GM12878 (cell line): ENCODE results near the gene OR14I1. TPM values are rescaled to one million over a fixed set of nuclear protein-coding genes. Genes with fewer than 3 reads are reported as not detected.

ENCODE experiments used
- BMI1 ChIP-seq: fragments of 450-650 bp; IDR thresholded peaks from 2 replicates; pipeline ENCODE4 v1.6.1; 2016; ENCODE audit warnings: mild to moderate bottlenecking, moderate library complexity, borderline replicate concordance
- CEBPB ChIP-seq, 2 experiments: fragments of 150-350 bp in 1 of 2; IDR thresholded peaks; 2 replicates each; pipeline ENCODE4 v1.6.1; 2012 to 2014; ENCODE audit warnings: low read depth in 2 of 2, low read length in 2 of 2, borderline replicate concordance in 1 of 2, inconsistent platforms in 1 of 2
- CHD2 ChIP-seq: IDR thresholded peaks from 2 replicates; pipeline ENCODE4 v1.6.1; 2011; ENCODE audit warnings: low read depth, low read length, improper control_type of control experiment, borderline replicate concordance
- CHD4 ChIP-seq: fragments of 200-600 bp; sonication (generic); IDR thresholded peaks from 2 replicates; pipeline ENCODE4 v1.6.1; 2016; ENCODE audit warnings: mild to moderate bottlenecking
- CREM ChIP-seq: IDR thresholded peaks from 2 replicates; pipeline ENCODE4 v1.6.1; 2014; ENCODE audit warnings: antibody characterized with exemption, low read depth
- FOS ChIP-seq: IDR thresholded peaks from 3 replicates; pipeline ENCODE4 v1.6.1; 2011; ENCODE audit warnings: borderline replicate concordance; ENCODE audit not compliant: insufficient read length; ENCODE audit errors: extremely low read depth
- FOXK2 ChIP-seq: fragments of 450-650 bp; IDR thresholded peaks from 2 replicates; pipeline ENCODE4 v1.6.1; 2017; ENCODE audit warnings: mild to moderate bottlenecking, moderate library complexity
- HDAC2 ChIP-seq: fragments of 200-600 bp; sonication (generic); IDR thresholded peaks from 2 replicates; pipeline ENCODE4 v1.6.1; 2017
- IKZF1 ChIP-seq: fragments of 450-650 bp; conservative IDR thresholded peaks from 2 replicates; pipeline ENCODE4 v1.6.1; 2017; ENCODE audit warnings: antibody characterized with exemption, mild to moderate bottlenecking
- JUND ChIP-seq: IDR thresholded peaks from 2 replicates; pipeline ENCODE4 v1.6.1; 2012; ENCODE audit warnings: low read depth, mild to moderate bottlenecking, low read length, improper control_type of control experiment, moderate library complexity
- LARP7 ChIP-seq: fragments of 450-650 bp; IDR thresholded peaks from 2 replicates; pipeline ENCODE4 v1.6.1; 2017; ENCODE audit warnings: mild to moderate bottlenecking
- MXI1 ChIP-seq: fragments of 150-350 bp; IDR thresholded peaks from 2 replicates; pipeline ENCODE4 v1.6.1; 2011; ENCODE audit warnings: low read depth, mild to moderate bottlenecking, inconsistent platforms, low read length, improper control_type of control experiment
- PKNOX1 ChIP-seq: fragments of 450-650 bp; IDR thresholded peaks from 2 replicates; pipeline ENCODE4 v1.6.1; 2016; ENCODE audit warnings: mild to moderate bottlenecking
- RBBP5 ChIP-seq: fragments of 200-600 bp; sonication (generic); conservative IDR thresholded peaks from 2 replicates; pipeline ENCODE4 v1.6.1; 2016
- SMAD5 ChIP-seq: IDR thresholded peaks from 2 replicates; pipeline ENCODE4 v1.6.1; 2016; ENCODE audit warnings: antibody characterized with exemption, low read depth
- SMARCA5 ChIP-seq: fragments of 450-650 bp; IDR thresholded peaks from 2 replicates; pipeline ENCODE4 v1.6.1; 2017; ENCODE audit warnings: mild to moderate bottlenecking
- SPI1 ChIP-seq: IDR thresholded peaks from 2 replicates; pipeline ENCODE4 v1.6.1; 2011; ENCODE audit warnings: low read depth, mild to moderate bottlenecking, low read length, moderate library complexity, borderline replicate concordance; ENCODE audit not compliant: insufficient read depth
- STAT3 ChIP-seq: IDR thresholded peaks from 2 replicates; pipeline ENCODE4 v1.6.1; 2011; ENCODE audit warnings: low read depth, low read length, improper control_type of control experiment
- SUPT20H ChIP-seq: IDR thresholded peaks from 2 replicates; pipeline ENCODE4 v1.6.1; 2011; ENCODE audit warnings: low read depth, mild to moderate bottlenecking, low read length, moderate library complexity, borderline replicate concordance; ENCODE audit not compliant: control insufficient read depth
- YBX1 ChIP-seq: fragments of 450-650 bp; IDR thresholded peaks from 2 replicates; pipeline ENCODE4 v1.6.1; 2016; ENCODE audit warnings: antibody characterized with exemption
- ZNF24 ChIP-seq: fragments of 450-650 bp; IDR thresholded peaks from 2 replicates; pipeline ENCODE4 v1.6.1; 2017; ENCODE audit warnings: antibody characterized with exemption, mild to moderate bottlenecking
- polyA plus RNA-seq, 11 experiments: library from polyadenylated mRNA; depleted of rRNA in 4 of 11; unstranded in 6 of 11; stranded (reverse) in 5 of 11; fragments of >200 nt; fragmentation: Nextera tagmentation in 4 of 11; fragmentation: Illumina TruSeq in 1 of 11; extraction: Ambion mirVana in 4 of 11; extraction: Trizol in 1 of 11; gene quantifications; 1 replicate in 1 of 11; 2 replicates in 10 of 11; pipeline versions ENCODE4 v1.2.1 to v1.2.3, GENCODE V29; 2011 to 2016; ENCODE audit warnings: inconsistent platforms in 2 of 11, missing spikeins in 2 of 11, low read depth in 1 of 11
- total RNA-seq, 4 experiments: library from RNA; depleted of rRNA in 3 of 4; stranded (reverse); fragments of >200 nt in 3 of 4; fragmentation: Illumina TruSeq in 1 of 4; extraction: Trizol in 1 of 4; gene quantifications; 2 replicates each; pipeline versions ENCODE4 v1.2.1 to v1.2.3, GENCODE V29; 2013 to 2021
- TF ChIP-seq, protein P1 (sequence below): fragments of 450-650 bp; IDR thresholded peaks from 2 replicates; pipeline ENCODE4 v1.6.1; 2018; ENCODE audit warnings: mild to moderate bottlenecking, low read depth, moderate library complexity; ENCODE audit not compliant: partially characterized antibody
- TF ChIP-seq, protein P2 (sequence below): IDR thresholded peaks from 2 replicates; pipeline ENCODE4 v1.6.1; 2012; ENCODE audit warnings: low read depth, low read length, improper control_type of control experiment
- TF ChIP-seq, protein P3 (sequence below): fragments of 450-650 bp; IDR thresholded peaks from 2 replicates; pipeline ENCODE4 v1.6.1; 2017; ENCODE audit warnings: mild to moderate bottlenecking, moderate library complexity

Gene OR14I1
- total and polyA plus RNA-seq, 10 of the 15 experiments (the other 5 are each of a cell fraction or from before 2014, with no cell fraction given): 0.21 to 1.5 (median 0.79) TPM

DNA sequence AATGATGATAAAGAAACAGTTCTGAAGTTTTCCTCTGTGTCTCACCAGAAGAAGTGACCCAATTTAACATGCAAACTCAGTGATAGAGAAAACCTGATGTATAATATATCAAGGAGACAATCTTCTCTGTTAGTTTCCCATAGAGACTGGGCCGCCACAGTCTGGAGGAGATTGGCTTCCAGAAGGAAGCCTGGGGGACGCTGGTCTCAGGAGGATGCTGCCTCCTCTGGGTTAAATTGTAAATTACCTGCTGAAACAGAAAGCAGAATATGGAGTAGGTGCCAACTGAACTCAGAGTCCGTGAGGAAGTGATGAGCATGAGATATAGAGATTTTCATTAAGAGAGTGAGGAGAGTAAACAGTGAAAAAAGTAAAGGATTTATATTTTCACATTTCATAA lies 15.8 kb downstream of the OR14I1 start (continued):
- TF ChIP-seq, protein P1, sequence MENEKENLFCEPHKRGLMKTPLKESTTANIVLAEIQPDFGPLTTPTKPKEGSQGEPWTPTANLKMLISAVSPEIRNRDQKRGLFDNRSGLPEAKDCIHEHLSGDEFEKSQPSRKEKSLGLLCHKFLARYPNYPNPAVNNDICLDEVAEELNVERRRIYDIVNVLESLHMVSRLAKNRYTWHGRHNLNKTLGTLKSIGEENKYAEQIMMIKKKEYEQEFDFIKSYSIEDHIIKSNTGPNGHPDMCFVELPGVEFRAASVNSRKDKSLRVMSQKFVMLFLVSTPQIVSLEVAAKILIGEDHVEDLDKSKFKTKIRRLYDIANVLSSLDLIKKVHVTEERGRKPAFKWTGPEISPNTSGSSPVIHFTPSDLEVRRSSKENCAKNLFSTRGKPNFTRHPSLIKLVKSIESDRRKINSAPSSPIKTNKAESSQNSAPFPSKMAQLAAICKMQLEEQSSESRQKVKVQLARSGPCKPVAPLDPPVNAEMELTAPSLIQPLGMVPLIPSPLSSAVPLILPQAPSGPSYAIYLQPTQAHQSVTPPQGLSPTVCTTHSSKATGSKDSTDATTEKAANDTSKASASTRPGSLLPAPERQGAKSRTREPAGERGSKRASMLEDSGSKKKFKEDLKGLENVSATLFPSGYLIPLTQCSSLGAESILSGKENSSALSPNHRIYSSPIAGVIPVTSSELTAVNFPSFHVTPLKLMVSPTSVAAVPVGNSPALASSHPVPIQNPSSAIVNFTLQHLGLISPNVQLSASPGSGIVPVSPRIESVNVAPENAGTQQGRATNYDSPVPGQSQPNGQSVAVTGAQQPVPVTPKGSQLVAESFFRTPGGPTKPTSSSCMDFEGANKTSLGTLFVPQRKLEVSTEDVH: no peak
- no peak for TF ChIP-seq JUND
- TF ChIP-seq MXI1: no peak
- TF ChIP-seq BMI1: no peak
- no peak for TF ChIP-seq PKNOX1
- no peak for TF ChIP-seq CHD4
- TF ChIP-seq CEBPB (IDR thresholded peaks at IDR 0.05; ENCODE audit: borderline replicate concordance in 1 of 2, low read depth in 2 of 2, low read length in 2 of 2): no peak
- TF ChIP-seq CHD2: 0 out of 2 replicates have a peak, but pooled peaks have one; percentile 16
- peak; percentile 32; the same call in 1 of the 2 replicates for TF ChIP-seq SPI1
- no peak for TF ChIP-seq SMAD5
- TF ChIP-seq, protein P2, sequence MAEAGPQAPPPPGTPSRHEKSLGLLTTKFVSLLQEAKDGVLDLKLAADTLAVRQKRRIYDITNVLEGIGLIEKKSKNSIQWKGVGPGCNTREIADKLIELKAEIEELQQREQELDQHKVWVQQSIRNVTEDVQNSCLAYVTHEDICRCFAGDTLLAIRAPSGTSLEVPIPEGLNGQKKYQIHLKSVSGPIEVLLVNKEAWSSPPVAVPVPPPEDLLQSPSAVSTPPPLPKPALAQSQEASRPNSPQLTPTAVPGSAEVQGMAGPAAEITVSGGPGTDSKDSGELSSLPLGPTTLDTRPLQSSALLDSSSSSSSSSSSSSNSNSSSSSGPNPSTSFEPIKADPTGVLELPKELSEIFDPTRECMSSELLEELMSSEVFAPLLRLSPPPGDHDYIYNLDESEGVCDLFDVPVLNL: no peak
- no peak for TF ChIP-seq CREM
- 0 out of 2 replicates have a peak, but pooled peaks have one; percentile 11 for TF ChIP-seq ZNF24
- TF ChIP-seq, protein P3, sequence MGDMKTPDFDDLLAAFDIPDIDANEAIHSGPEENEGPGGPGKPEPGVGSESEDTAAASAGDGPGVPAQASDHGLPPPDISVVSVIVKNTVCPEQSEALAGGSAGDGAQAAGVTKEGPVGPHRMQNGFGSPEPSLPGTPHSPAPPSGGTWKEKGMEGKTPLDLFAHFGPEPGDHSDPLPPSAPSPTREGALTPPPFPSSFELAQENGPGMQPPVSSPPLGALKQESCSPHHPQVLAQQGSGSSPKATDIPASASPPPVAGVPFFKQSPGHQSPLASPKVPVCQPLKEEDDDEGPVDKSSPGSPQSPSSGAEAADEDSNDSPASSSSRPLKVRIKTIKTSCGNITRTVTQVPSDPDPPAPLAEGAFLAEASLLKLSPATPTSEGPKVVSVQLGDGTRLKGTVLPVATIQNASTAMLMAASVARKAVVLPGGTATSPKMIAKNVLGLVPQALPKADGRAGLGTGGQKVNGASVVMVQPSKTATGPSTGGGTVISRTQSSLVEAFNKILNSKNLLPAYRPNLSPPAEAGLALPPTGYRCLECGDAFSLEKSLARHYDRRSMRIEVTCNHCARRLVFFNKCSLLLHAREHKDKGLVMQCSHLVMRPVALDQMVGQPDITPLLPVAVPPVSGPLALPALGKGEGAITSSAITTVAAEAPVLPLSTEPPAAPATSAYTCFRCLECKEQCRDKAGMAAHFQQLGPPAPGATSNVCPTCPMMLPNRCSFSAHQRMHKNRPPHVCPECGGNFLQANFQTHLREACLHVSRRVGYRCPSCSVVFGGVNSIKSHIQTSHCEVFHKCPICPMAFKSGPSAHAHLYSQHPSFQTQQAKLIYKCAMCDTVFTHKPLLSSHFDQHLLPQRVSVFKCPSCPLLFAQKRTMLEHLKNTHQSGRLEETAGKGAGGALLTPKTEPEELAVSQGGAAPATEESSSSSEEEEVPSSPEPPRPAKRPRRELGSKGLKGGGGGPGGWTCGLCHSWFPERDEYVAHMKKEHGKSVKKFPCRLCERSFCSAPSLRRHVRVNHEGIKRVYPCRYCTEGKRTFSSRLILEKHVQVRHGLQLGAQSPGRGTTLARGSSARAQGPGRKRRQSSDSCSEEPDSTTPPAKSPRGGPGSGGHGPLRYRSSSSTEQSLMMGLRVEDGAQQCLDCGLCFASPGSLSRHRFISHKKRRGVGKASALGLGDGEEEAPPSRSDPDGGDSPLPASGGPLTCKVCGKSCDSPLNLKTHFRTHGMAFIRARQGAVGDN: peak; percentile 43; the same call in 1 of the 2 replicates
- no peak for TF ChIP-seq STAT3
- peak; percentile 46 for TF ChIP-seq IKZF1
- no peak for TF ChIP-seq LARP7
- no peak for TF ChIP-seq FOXK2
- 0 out of 2 replicates have a peak, but pooled peaks have one; percentile 11 for TF ChIP-seq SMARCA5
- TF ChIP-seq SUPT20H: no peak
- no peak for TF ChIP-seq HDAC2
- no peak for TF ChIP-seq YBX1
- TF ChIP-seq FOS: no peak
- TF ChIP-seq RBBP5: no peak
